Ishikawa (cell line): Measurements from ENCODE around the gene RBM27.

ENCODE experiments used
- CEBPB ChIP-seq: IDR thresholded peaks from 2 replicates; pipeline ENCODE4 v1.6.1; 2012
- CREB1 ChIP-seq: IDR thresholded peaks from 2 replicates; pipeline ENCODE4 v1.6.1; 2012; ENCODE audit warnings: low read depth
- EP300 ChIP-seq: IDR thresholded peaks from 2 replicates; pipeline ENCODE4 v1.6.1; 2012; ENCODE audit warnings: borderline replicate concordance
- FOXM1 ChIP-seq: IDR thresholded peaks from 2 replicates; pipeline ENCODE4 v1.6.1; 2012; ENCODE audit warnings: low read depth, borderline replicate concordance
- MAX ChIP-seq: IDR thresholded peaks from 2 replicates; pipeline ENCODE4 v1.6.1; 2012
- NFIC ChIP-seq: IDR thresholded peaks from 2 replicates; pipeline ENCODE4 v1.6.1; 2012
- RAD21 ChIP-seq: IDR thresholded peaks from 2 replicates; pipeline ENCODE4 v1.6.1; 2012; ENCODE audit warnings: low read depth
- REST ChIP-seq: IDR thresholded peaks from 2 replicates; pipeline ENCODE4 v1.6.1; 2012; ENCODE audit warnings: low read depth, mild to moderate bottlenecking
- TAF1 ChIP-seq: IDR thresholded peaks from 2 replicates; pipeline ENCODE4 v1.6.1; 2012; ENCODE audit warnings: low read depth, mild to moderate bottlenecking
- TCF12 ChIP-seq: IDR thresholded peaks from 2 replicates; pipeline ENCODE4 v1.6.1; 2012; ENCODE audit warnings: low read depth
- TEAD4 ChIP-seq: IDR thresholded peaks from 2 replicates; pipeline ENCODE4 v1.6.1; 2012
- USF1 ChIP-seq: IDR thresholded peaks from 2 replicates; pipeline ENCODE4 v1.6.1; 2012
- YY1 ChIP-seq: IDR thresholded peaks from 2 replicates; pipeline ENCODE4 v1.6.1; 2012; ENCODE audit warnings: low read depth
- ZBTB7A ChIP-seq: IDR thresholded peaks from 2 replicates; pipeline ENCODE4 v1.6.1; 2012; ENCODE audit warnings: low read depth

GRCh38 chr5:146176805-146177204 lies 26.6 kb upstream of the RBM27 start:
- no peak for TF ChIP-seq REST
- TF ChIP-seq RAD21 = no peak
- TF ChIP-seq EP300 = no peak
- no peak for TF ChIP-seq TEAD4
- no peak for TF ChIP-seq CEBPB
- no peak for TF ChIP-seq MAX
- no peak for TF ChIP-seq YY1
- no peak for TF ChIP-seq FOXM1
- no peak for TF ChIP-seq NFIC
- TF ChIP-seq TAF1 = no peak
- no peak for TF ChIP-seq CREB1
- no peak for TF ChIP-seq TCF12
- no peak for TF ChIP-seq ZBTB7A
- no peak for TF ChIP-seq USF1
